ENCODE data around the gene NVL. TPM values are rescaled to one million over a fixed set of nuclear protein-coding genes. Genes with fewer than 3 reads are reported as not detected.

The NVL gene
- total and polyA plus RNA-seq, 10 of the 15 experiments (the other 5 are each of a cell fraction or from before 2014, with no cell fraction given): 20.3 to 49.6 (median 35.2) TPM

- TF ChIP-seq, protein P1, sequence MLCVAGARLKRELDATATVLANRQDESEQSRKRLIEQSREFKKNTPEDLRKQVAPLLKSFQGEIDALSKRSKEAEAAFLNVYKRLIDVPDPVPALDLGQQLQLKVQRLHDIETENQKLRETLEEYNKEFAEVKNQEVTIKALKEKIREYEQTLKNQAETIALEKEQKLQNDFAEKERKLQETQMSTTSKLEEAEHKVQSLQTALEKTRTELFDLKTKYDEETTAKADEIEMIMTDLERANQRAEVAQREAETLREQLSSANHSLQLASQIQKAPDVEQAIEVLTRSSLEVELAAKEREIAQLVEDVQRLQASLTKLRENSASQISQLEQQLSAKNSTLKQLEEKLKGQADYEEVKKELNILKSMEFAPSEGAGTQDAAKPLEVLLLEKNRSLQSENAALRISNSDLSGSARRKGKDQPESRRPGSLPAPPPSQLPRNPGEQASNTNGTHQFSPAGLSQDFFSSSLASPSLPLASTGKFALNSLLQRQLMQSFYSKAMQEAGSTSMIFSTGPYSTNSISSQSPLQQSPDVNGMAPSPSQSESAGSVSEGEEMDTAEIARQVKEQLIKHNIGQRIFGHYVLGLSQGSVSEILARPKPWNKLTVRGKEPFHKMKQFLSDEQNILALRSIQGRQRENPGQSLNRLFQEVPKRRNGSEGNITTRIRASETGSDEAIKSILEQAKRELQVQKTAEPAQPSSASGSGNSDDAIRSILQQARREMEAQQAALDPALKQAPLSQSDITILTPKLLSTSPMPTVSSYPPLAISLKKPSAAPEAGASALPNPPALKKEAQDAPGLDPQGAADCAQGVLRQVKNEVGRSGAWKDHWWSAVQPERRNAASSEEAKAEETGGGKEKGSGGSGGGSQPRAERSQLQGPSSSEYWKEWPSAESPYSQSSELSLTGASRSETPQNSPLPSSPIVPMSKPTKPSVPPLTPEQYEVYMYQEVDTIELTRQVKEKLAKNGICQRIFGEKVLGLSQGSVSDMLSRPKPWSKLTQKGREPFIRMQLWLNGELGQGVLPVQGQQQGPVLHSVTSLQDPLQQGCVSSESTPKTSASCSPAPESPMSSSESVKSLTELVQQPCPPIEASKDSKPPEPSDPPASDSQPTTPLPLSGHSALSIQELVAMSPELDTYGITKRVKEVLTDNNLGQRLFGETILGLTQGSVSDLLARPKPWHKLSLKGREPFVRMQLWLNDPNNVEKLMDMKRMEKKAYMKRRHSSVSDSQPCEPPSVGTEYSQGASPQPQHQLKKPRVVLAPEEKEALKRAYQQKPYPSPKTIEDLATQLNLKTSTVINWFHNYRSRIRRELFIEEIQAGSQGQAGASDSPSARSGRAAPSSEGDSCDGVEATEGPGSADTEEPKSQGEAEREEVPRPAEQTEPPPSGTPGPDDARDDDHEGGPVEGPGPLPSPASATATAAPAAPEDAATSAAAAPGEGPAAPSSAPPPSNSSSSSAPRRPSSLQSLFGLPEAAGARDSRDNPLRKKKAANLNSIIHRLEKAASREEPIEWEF (IDR thresholded peaks at IDR 0.05; ENCODE audit: insufficient replicate concordance, low read depth, low read length): no peak
- TF ChIP-seq SMAD1 (IDR thresholded peaks at IDR 0.05; ENCODE audit: low read depth, partially characterized antibody) (no peak), REST (IDR thresholded peaks at IDR 0.05; ENCODE audit: low read depth, low read length) (no peak), GABPA (IDR thresholded peaks at IDR 0.05; ENCODE audit: low read depth) (peak; percentile 59; the same call in 1 of the 2 replicates), MTA3 (IDR thresholded peaks at IDR 0.05; ENCODE audit: borderline replicate concordance, low read length) (no peak), BRCA1 (IDR thresholded peaks at IDR 0.05; ENCODE audit: low read depth, low read length) (no peak), GATAD2B (conservative IDR thresholded peaks at IDR 0.05; ENCODE audit: low read depth) (peak; percentile 77)
- TF ChIP-seq, protein P2, sequence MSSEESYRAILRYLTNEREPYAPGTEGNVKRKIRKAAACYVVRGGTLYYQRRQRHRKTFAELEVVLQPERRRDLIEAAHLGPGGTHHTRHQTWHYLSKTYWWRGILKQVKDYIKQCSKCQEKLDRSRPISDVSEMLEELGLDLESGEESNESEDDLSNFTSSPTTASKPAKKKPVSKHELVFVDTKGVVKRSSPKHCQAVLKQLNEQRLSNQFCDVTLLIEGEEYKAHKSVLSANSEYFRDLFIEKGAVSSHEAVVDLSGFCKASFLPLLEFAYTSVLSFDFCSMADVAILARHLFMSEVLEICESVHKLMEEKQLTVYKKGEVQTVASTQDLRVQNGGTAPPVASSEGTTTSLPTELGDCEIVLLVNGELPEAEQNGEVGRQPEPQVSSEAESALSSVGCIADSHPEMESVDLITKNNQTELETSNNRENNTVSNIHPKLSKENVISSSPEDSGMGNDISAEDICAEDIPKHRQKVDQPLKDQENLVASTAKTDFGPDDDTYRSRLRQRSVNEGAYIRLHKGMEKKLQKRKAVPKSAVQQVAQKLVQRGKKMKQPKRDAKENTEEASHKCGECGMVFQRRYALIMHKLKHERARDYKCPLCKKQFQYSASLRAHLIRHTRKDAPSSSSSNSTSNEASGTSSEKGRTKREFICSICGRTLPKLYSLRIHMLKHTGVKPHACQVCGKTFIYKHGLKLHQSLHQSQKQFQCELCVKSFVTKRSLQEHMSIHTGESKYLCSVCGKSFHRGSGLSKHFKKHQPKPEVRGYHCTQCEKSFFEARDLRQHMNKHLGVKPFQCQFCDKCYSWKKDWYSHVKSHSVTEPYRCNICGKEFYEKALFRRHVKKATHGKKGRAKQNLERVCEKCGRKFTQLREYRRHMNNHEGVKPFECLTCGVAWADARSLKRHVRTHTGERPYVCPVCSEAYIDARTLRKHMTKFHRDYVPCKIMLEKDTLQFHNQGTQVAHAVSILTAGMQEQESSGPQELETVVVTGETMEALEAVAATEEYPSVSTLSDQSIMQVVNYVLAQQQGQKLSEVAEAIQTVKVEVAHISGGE (CRISPR knock-in tag; IDR thresholded peaks at IDR 0.05): no peak
- TF ChIP-seq, protein P3, sequence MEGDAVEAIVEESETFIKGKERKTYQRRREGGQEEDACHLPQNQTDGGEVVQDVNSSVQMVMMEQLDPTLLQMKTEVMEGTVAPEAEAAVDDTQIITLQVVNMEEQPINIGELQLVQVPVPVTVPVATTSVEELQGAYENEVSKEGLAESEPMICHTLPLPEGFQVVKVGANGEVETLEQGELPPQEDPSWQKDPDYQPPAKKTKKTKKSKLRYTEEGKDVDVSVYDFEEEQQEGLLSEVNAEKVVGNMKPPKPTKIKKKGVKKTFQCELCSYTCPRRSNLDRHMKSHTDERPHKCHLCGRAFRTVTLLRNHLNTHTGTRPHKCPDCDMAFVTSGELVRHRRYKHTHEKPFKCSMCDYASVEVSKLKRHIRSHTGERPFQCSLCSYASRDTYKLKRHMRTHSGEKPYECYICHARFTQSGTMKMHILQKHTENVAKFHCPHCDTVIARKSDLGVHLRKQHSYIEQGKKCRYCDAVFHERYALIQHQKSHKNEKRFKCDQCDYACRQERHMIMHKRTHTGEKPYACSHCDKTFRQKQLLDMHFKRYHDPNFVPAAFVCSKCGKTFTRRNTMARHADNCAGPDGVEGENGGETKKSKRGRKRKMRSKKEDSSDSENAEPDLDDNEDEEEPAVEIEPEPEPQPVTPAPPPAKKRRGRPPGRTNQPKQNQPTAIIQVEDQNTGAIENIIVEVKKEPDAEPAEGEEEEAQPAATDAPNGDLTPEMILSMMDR (IDR thresholded peaks at IDR 0.05 in 2 of 3, conservative IDR thresholded peaks at IDR 0.05 in 1 of 3; ENCODE audit: control insufficient read depth in 2 of 3, extremely low read depth in 1 of 3, insufficient read depth in 1 of 3, low read depth in 3 of 3, low read length in 3 of 3): no peak
Observed at GRCh38 chr1:224356685-224357625, 27.0 kb upstream of the NVL start, which contains the start of gene CNIH4 (continued).
